Measurements from ENCODE around the gene NDUFB11.

The NDUFB11 gene

DNA sequence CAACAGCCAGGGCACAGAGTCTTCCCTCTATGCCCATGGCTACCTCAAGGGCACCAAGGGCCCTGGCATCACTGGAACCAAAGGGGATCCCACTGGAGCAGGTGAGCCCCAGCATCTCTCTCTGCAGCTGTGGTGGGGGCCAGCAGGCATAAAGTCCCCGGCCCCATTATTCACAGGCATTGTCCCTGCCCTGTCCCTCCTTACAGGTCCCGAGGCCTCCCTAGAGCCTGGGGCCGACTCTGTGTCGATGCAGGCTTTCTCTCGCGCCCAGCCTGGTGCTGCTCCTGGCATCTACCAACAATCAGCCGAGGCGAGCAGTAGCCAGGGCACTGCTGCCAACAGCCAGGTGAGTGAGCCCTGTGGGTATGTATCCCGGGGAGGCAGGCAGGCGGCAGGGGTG is 36.8 kb upstream of the NDUFB11 start:
- DNase-seq (ENCODE audit: low read depth, low spot score): no peak
- no peak overlapping the region for H3K4me3 ChIP-seq (ENCODE audit: low read depth, low read length)
- TF ChIP-seq, protein P1, sequence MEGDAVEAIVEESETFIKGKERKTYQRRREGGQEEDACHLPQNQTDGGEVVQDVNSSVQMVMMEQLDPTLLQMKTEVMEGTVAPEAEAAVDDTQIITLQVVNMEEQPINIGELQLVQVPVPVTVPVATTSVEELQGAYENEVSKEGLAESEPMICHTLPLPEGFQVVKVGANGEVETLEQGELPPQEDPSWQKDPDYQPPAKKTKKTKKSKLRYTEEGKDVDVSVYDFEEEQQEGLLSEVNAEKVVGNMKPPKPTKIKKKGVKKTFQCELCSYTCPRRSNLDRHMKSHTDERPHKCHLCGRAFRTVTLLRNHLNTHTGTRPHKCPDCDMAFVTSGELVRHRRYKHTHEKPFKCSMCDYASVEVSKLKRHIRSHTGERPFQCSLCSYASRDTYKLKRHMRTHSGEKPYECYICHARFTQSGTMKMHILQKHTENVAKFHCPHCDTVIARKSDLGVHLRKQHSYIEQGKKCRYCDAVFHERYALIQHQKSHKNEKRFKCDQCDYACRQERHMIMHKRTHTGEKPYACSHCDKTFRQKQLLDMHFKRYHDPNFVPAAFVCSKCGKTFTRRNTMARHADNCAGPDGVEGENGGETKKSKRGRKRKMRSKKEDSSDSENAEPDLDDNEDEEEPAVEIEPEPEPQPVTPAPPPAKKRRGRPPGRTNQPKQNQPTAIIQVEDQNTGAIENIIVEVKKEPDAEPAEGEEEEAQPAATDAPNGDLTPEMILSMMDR (IDR thresholded peaks at IDR 0.05; ENCODE audit: low read depth, low read length): no peak
- in situ Hi-C loops (cut with HindIII; ENCODE audit: low sequenced_read_pairs): no loop called here

DNA sequence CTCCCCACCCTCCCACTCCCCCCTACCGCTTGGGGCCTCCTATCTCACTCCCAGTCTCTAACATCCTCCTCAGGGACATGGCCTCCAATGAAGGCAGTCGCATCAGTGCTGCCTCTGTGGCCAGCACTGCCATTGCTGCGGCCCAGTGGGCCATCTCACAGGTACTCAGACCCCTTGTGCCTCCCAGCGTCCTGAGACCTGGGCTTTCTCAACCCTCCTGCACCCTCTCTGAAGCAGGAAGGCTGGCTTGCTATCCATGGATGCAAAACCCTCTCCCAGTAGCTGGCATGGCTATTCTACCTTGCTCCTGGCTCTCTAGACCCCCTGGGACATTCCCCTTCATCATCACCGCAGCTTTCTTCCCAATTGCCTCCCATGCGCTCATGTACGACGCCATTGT is 35.8 kb upstream of the NDUFB11 start:
- no peak overlapping the region for H3K4me3 ChIP-seq (ENCODE audit: low read depth, low read length)
- TF ChIP-seq, protein P1 (IDR thresholded peaks at IDR 0.05; ENCODE audit: low read depth, low read length): no peak
- in situ Hi-C loops (cut with HindIII; ENCODE audit: low sequenced_read_pairs): no loop called here
- DNase-seq (ENCODE audit: low read depth, low spot score): no peak

DNA sequence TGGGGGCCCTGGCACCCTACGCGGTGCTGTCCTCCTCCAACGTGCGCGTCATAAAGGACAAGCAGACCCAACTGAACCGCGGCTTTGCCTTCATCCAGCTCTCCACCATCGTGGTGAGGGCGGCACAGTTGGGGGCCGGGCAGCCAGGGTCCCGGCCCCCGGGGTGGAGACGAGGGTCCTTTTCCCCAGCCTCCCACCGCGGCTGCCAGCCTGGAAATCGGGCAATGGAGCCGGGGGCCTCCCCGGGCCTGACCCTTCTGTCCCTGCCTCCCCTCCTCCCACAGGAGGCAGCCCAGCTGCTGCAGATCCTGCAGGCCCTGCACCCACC is 35.4 kb upstream of the NDUFB11 start:
- H3K4me3 ChIP-seq (ENCODE audit: low read depth, low read length): no peak overlapping the region
- in situ Hi-C loops (cut with HindIII; ENCODE audit: low sequenced_read_pairs): no loop called here
- TF ChIP-seq, protein P1 (IDR thresholded peaks at IDR 0.05; ENCODE audit: low read depth, low read length): no peak
- no peak for DNase-seq (ENCODE audit: low read depth, low spot score)

DNA sequence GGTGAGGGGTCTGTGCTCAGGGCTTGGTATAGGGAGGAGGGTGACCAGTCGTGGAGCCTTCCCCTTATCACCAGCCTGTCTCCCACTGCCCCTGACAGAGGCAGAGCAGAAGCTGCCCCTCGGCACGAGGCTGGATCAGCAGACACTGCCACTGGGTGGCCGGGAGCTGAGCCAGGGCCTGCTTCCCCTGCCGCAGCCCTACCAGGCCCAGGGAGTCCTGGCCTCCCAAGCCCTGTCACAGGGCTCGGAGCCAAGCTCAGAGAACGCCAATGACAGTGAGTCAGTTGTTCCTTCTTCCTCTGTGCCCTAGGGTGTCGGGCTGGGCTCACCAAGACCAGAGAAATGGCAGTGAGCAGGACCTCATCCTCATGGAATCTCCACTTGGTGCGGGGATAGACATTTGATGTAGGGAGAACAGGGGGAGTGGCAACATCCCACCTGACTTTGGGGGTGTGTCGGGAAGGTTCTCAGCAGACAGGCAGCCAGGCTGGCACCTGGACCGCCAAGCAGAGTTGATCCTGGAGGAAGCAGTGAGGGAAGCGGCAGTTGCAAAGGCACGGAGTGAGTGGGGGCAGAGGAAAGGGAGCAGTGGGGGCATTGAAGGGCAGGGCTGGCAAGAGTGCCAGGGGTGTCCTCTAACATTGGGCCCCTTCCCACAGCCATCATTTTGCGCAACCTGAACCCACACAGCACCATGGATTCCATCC is 34.9 kb upstream of the NDUFB11 start:
- in situ Hi-C loops (cut with HindIII; ENCODE audit: low sequenced_read_pairs): no loop called here
- no peak overlapping the region for H3K4me3 ChIP-seq (ENCODE audit: low read depth, low read length)
- peak; percentile 26 for DNase-seq (ENCODE audit: low read depth, low spot score)
- TF ChIP-seq, protein P1 (IDR thresholded peaks at IDR 0.05; ENCODE audit: low read depth, low read length): no peak

DNA sequence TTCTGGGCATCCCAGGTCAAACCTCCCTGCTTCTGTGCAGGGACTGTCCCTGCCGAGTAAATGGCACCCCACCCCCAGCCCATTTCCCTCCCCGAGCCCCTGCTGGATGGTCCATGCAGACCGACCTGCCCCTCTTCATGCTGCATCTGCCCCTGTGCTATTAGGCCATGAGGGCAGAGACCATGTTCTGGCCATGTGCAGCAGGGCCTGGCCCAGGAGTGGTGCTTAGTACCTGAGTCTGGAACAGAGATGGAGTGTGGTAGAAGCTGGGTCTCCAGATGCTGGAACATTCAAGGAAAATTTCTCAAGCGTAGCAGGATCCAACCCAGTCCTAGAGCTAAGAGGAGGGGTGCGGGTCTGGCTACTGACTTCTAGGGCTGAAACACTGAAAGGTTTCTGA is 33.8 kb upstream of the NDUFB11 start:
- no peak for DNase-seq (ENCODE audit: low read depth, low spot score)
- no peak overlapping the region for H3K4me3 ChIP-seq (ENCODE audit: low read depth, low read length)
- in situ Hi-C loops (cut with HindIII; ENCODE audit: low sequenced_read_pairs): no loop called here
- TF ChIP-seq, protein P1 (IDR thresholded peaks at IDR 0.05; ENCODE audit: low read depth, low read length): no peak

DNA sequence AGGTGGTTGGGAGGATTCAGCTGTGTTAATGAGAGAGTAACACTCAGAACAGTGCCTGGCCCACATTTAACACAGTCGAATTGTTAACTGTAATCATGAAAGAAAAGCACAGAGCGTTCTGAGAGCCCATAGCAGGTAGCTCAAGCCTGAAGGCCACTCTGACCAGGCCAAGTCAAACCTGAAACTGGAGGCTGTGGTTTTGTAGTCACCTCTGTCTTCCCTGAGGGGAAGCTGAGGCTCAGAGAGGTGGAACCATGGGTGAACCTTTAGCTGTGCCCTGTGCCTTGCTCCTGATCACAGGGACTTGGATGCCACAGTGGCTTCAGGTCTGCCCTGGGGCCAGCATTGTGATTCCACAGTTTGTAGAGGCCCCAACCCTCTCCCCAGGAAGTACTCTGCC is 32.6 kb upstream of the NDUFB11 start:
- in situ Hi-C loops (cut with HindIII; ENCODE audit: low sequenced_read_pairs): no loop called here
- no peak overlapping the region for H3K4me3 ChIP-seq (ENCODE audit: low read depth, low read length)
- DNase-seq (ENCODE audit: low read depth, low spot score): no peak
- TF ChIP-seq, protein P1 (IDR thresholded peaks at IDR 0.05; ENCODE audit: low read depth, low read length): no peak
